Vagina (tissue), 2 donors: ENCODE measurements around the gene TADA2A.

Source experiments
- POLR2A ChIP-seq, 2 donors: fragments of 450-650 bp; IDR thresholded peaks; one replicate each; pipeline ENCODE4 v1.6.1; 2017; ENCODE audit warnings: antibody characterized with exemption in 2 of 2, mild to moderate bottlenecking in 2 of 2, moderate library complexity in 2 of 2
- TF ChIP-seq, protein P1 (sequence below), 3 experiments: fragments of 450-650 bp in 2 of 3; fragments of 200-600 bp in 1 of 3; sonication (generic) in 1 of 3; IDR thresholded peaks; one replicate each; pipeline ENCODE4 v1.5.1; 2017 to 2019; ENCODE audit warnings: antibody characterized with exemption in 3 of 3, mild to moderate bottlenecking in 2 of 3, moderate library complexity in 2 of 3

DNA sequence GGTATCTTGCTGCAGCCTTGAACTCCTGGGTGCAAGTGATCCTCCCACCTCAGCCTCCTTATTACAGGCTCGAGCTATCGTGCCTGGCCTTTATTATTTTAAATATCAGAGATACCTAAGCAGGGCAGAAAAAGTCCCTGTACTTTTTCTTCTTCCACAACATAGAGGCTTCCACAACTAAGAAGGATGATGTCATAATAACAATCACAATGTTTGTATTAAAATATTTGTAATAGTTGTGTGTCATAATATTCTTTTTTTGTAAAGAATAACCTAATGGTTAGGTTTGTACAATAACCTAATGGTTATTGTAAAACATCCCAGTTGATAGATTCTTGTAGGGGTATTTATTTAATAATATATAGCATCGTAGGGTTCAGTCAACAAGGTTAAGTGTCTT, 56.4 kb downstream of the TADA2A start:
- TF ChIP-seq, protein P1, sequence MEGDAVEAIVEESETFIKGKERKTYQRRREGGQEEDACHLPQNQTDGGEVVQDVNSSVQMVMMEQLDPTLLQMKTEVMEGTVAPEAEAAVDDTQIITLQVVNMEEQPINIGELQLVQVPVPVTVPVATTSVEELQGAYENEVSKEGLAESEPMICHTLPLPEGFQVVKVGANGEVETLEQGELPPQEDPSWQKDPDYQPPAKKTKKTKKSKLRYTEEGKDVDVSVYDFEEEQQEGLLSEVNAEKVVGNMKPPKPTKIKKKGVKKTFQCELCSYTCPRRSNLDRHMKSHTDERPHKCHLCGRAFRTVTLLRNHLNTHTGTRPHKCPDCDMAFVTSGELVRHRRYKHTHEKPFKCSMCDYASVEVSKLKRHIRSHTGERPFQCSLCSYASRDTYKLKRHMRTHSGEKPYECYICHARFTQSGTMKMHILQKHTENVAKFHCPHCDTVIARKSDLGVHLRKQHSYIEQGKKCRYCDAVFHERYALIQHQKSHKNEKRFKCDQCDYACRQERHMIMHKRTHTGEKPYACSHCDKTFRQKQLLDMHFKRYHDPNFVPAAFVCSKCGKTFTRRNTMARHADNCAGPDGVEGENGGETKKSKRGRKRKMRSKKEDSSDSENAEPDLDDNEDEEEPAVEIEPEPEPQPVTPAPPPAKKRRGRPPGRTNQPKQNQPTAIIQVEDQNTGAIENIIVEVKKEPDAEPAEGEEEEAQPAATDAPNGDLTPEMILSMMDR (IDR thresholded peaks at IDR 0.05): no peak
- no peak for TF ChIP-seq POLR2A (IDR thresholded peaks at IDR 0.05)
